ENCODE data around the gene FXYD6. TPM values are rescaled to one million over a fixed set of nuclear protein-coding genes. Genes with fewer than 3 reads are reported as not detected.

FXYD6 gene
- polyA plus RNA-seq, 1 experiment: 21.4 TPM

DNA sequence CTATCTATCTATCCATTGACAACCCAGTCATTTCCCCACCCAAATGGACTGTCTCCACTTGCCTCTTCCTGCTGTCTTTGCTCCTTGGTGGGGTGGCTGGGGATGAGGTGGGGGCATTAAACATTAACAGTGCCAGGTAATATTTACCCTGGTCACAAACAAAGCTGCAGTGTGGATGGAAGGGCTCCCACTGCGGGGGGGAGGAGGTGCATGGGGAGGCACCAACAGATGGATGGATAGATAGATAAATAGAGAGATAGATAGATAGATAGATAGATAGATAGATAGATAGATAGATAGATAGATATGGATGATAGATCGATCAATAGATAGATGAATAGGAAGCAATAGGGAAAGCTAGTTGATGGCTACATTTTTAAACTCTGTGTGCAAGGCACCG lies 49.6 kb downstream of the FXYD6 start:
- Histone ChIP-seq H3K27me3 (ENCODE audit: control insufficient read depth, insufficient read depth, low read length) (peaks cover 5% of the 10 kb centered on the region), H3K4me3 (ENCODE audit: low read depth, low read length) (no peak overlapping the region), H3K9me3 (ENCODE audit: control insufficient read depth, insufficient read depth, low read length) (no peaks in the 10 kb centered on the region; the same call in 1 of the 2 replicates), H3K27ac (ENCODE audit: low read depth, low read length) (no peak overlapping the region)
- TF ChIP-seq, protein P1, sequence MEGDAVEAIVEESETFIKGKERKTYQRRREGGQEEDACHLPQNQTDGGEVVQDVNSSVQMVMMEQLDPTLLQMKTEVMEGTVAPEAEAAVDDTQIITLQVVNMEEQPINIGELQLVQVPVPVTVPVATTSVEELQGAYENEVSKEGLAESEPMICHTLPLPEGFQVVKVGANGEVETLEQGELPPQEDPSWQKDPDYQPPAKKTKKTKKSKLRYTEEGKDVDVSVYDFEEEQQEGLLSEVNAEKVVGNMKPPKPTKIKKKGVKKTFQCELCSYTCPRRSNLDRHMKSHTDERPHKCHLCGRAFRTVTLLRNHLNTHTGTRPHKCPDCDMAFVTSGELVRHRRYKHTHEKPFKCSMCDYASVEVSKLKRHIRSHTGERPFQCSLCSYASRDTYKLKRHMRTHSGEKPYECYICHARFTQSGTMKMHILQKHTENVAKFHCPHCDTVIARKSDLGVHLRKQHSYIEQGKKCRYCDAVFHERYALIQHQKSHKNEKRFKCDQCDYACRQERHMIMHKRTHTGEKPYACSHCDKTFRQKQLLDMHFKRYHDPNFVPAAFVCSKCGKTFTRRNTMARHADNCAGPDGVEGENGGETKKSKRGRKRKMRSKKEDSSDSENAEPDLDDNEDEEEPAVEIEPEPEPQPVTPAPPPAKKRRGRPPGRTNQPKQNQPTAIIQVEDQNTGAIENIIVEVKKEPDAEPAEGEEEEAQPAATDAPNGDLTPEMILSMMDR (IDR thresholded peaks at IDR 0.05; ENCODE audit: low read depth, low read length): no peak
- CTCF ChIA-PET: interaction anchor here (1.1 to 3.5 kb wide), 5 partner anchors 9 to 120 kb away, joined by 3 to 38 read pairs (median 7); no protein-coding TSS in a partner anchor
- DNase-seq (ENCODE audit: low read depth, low spot score): no peak
- POLR2A ChIA-PET: no interaction called here

GRCh38 chr11:117826190-117826570 lies 50.3 kb downstream of the FXYD6 start:
- DNase-seq (ENCODE audit: low read depth, low spot score): no peak
- CTCF ChIA-PET: interaction anchor here (0.7 to 4.5 kb wide), 7 partner anchors 9 to 121 kb away, joined by 3 to 38 read pairs (median 6); no protein-coding TSS in a partner anchor
- POLR2A ChIA-PET: no interaction called here

DNA sequence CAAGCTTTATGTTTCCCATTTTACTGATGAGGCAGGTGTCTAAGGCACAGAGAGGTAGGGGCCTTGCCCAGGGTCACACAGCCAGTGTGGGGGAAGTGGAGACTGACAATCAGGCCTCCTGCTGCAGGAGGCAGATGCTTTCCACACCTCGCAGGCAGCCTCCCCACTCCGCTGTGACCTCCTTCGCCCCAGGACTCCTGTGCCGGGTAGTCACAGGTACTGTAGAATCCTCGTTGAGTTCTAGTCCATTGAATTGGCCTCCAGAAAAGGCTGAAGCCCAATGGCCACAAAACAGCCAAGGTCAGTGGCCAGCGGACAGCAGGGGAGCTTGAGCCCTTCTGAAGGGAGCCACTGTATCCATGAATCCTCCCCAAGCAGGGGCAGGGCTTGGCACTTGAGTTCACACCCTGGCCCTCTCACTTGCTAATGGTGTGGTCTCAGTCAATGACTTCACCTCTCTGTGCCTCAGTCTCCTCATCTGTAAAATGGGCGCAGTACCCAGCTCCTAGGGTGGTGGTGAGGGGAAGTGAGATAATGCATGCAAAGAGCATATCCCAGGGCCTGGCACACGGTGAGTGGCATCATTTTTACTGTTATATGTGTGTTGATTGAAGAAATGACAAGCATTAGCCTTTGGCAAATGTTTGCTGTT lies 50.8 kb downstream of the FXYD6 start:
- Histone ChIP-seq H3K27me3 (ENCODE audit: control insufficient read depth, insufficient read depth, low read length) (peaks cover 5% of the 10 kb centered on the region), H3K27ac (ENCODE audit: low read depth, low read length) (no peak overlapping the region), H3K9me3 (ENCODE audit: control insufficient read depth, insufficient read depth, low read length) (no peaks in the 10 kb centered on the region; the same call in 1 of the 2 replicates), H3K4me3 (ENCODE audit: low read depth, low read length) (no peak overlapping the region)
- TF ChIP-seq, protein P1 (IDR thresholded peaks at IDR 0.05; ENCODE audit: low read depth, low read length): no peak
- POLR2A ChIA-PET: no interaction called here
- CTCF ChIA-PET: interaction anchor here (0.7 to 4.5 kb wide), 5 partner anchors 8 to 121 kb away, joined by 3 to 38 read pairs (median 4); no protein-coding TSS in a partner anchor
- no peak for DNase-seq (ENCODE audit: low read depth, low spot score)

More at GRCh38 chr11:117826190-117826570, 50.3 kb downstream of the FXYD6 start:
- Histone ChIP-seq H3K4me3 (ENCODE audit: low read depth, low read length) (no peak overlapping the region), H3K27ac (ENCODE audit: low read depth, low read length) (no peak overlapping the region), H3K27me3 (ENCODE audit: control insufficient read depth, insufficient read depth, low read length) (peaks cover 5% of the 10 kb centered on the region), H3K9me3 (ENCODE audit: control insufficient read depth, insufficient read depth, low read length) (no peaks in the 10 kb centered on the region; the same call in 1 of the 2 replicates)
- TF ChIP-seq, protein P1 (IDR thresholded peaks at IDR 0.05; ENCODE audit: low read depth, low read length): no peak

GRCh38 chr11:117824571-117825537 lies 51.6 kb downstream of the FXYD6 start, which contains the start of gene FXYD2:
TSS of gene FXYD2 (minus strand) at chr11:117824744. CDS start at chr11:117824678, 66 bp downstream.
- peaks cover 5% of the 10 kb centered on the region for H3K27me3 ChIP-seq (ENCODE audit: control insufficient read depth, insufficient read depth, low read length)
- no peaks in the 10 kb centered on the region; the same call in 1 of the 2 replicates for H3K9me3 ChIP-seq (ENCODE audit: control insufficient read depth, insufficient read depth, low read length)
- H3K4me3 ChIP-seq (ENCODE audit: low read depth, low read length): no peak within 1 kb of the TSS
- TF ChIP-seq, protein P1 (IDR thresholded peaks at IDR 0.05; ENCODE audit: low read depth, low read length): no peak
- ChIA-PET POLR2A (no interaction called here), CTCF (interaction anchor here (0.7 to 4.5 kb wide), 4 partner anchors 8 to 122 kb away, joined by 4 to 38 read pairs (median 5); no protein-coding TSS in a partner anchor)
- no peak for DNase-seq (ENCODE audit: low read depth, low spot score)
- H3K27ac ChIP-seq (ENCODE audit: low read depth, low read length): no peak within 1 kb of the TSS
